Stimulated activated CD4-positive, alpha-beta T cell treated with anti-CD3 and anti-CD28 coated beads, Interleukin-1b, Interleukin-23, amount 100 ng/mL, for 24 hours (primary cell): ENCODE measurements around the gene SETDB1.

Experiments used
- DNase-seq, 4 experiments: peaks; one replicate each; pipeline ENCODE4 v3.0.0-alpha.2; 2020; ENCODE audit warnings: low read depth in 4 of 4, low spot score in 1 of 4

SETDB1 gene

DNA sequence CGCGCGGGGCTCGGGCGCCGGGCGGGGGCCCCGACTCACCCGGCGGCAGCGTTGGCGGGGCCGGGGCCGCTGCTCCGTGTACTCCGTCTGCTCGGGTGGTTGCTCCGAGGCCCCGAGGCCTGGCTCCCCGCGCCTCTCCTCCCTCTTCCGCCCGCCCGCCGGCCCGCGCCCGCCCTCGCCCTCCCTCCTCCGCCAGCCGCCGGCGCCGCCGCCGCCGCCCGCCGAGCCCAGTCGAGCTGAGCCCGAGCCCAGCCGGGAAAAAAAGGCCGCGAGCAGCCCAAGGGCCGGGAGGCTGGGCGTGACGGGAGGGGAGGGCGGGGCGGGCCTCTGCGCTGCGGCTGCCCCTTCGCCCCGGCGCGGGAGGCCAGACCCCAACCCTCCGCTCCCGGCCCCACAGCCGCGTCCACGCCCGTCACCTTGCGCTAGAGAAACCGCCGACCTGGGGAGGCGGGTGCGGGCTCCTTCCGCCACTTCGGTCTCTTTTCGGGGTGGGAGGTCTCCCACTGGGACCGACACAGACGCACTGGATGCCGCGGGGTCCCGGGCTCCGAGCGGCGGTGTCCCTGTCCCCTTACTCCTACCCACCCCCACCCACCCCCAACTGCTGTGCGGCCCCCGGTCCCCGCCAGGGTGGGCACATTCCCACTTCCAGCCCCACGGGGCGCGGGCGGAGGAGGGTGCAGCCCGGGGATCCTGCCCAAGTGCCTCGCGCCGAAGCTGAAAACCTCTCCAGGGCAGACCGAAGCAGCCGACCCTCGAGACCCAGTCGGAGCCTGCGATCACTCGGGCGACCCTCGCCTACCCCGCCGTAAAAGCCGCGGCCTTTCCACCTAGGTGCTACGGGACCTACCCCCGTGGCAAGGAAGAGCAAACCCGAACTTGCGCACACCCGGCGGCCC is 48.7 kb downstream of the SETDB1 start, which contains the start of gene CERS2:
Gene CERS2 (minus strand): TSS at position 256 of the 899 bp plus-strand sequence. CDS start 5,745 bp downstream, outside the sequence.
- DNase-seq = peak in 3 of 4 experiments; percentile 43 to 59 (median 50)

DNA sequence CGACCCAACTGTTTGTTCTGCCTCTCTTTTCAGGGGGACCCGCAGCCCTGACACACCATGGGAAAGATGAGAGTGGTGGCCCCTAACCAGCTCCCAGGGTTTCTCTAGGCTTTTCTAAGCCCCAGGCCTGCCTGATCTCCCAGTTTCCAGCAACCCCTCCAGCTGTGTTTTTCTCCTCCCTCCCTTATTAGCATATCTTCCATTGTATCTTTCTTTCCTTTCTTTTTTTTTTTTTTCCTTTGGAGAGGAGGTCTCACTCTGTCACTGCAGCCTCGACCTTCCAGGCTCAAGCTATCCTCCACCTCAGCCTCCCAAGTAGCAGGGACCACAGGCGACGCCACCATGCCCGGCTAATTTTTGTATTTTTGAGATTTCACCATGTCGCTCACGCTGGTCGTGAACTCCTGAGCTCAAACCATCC is 50.2 kb downstream of the SETDB1 start:
- no peak for DNase-seq

DNA sequence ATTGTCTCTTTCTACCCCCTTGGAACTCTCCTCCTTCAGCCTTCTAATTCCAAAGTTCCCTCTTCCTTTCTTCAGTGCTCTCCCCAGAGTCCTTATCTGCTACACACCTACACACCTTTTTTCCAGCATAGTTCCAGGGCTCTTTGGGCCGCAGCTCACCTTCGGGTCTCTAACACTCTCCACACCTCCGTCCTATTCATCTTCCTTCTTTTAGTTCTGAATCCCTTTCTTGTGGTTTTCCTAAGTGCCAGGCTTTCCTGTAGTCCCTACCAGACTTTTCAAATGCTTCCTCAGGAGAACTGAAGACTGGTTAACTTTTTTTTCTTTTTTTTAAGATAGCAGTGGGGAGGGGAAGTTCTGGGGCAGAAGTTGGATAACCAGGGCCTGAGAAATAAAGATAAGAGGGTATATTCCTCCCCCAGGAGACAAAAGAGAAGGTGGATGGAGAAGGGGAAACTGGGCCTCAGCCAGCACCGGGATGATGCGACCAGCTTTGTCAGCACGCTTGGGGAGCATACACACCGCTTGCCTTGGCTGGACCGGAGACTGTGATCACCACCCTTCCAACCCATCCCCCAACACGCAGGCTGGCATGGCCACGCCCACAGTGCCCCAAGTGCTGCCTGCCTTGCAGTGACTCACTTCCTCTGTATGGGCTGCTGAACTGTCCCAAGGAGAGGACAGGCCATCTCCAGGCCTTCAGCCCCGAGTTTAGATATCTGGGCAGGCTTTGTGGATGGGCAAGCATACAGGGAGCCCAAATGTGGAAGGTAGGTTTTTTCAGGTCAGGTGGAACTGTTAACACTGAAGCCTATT is 50.9 kb downstream of the SETDB1 start:
- DNase-seq = peak in 3 of 4 experiments; percentile 37 to 72 (median 43)

DNA sequence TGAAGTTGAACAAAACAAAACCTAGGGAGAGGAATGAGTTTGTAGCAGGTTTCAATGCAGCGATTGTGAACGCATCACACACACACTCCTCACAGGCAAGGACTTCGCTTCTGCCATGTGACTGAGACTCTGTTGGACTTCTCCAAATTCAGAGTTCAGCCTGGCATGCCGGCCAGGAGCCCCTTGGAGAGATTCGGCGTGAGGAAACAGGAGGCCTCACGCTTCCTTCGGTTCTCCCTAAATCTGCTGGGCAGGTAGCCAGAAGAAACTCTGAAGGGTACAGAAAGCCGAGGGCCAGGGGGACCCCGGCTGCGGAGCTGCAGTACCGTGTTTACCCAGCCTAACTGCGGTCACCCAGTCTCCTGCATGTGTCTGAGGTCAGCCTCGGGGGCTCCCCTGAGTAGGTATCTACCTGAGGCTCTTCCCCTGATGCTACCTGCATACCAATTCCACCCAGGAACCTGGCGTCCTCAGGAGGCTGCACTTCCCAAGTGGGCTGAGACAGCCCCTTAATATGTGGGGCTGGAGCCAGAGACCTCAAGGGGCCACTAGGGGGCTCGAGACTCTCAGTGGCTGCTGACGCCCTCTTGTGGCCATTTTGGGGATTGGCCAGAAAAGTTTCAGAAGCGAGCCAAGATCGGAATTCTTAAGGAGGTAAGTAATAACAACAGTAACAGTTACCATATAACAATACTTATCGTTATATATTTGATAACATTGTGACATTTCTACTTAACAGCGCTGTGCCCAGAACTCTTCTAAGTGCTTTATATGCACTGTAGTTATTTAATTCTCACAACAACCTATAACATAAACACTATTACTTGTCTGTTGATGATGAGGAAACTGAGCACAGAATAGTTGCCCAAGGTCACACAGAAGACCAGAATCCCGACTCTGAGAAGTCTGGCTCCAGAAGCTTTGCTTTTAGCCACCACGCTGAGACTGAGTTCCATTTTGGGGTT is 53.2 kb downstream of the SETDB1 start:
- DNase-seq = peak; percentile 76 to 82 (median 80)

DNA sequence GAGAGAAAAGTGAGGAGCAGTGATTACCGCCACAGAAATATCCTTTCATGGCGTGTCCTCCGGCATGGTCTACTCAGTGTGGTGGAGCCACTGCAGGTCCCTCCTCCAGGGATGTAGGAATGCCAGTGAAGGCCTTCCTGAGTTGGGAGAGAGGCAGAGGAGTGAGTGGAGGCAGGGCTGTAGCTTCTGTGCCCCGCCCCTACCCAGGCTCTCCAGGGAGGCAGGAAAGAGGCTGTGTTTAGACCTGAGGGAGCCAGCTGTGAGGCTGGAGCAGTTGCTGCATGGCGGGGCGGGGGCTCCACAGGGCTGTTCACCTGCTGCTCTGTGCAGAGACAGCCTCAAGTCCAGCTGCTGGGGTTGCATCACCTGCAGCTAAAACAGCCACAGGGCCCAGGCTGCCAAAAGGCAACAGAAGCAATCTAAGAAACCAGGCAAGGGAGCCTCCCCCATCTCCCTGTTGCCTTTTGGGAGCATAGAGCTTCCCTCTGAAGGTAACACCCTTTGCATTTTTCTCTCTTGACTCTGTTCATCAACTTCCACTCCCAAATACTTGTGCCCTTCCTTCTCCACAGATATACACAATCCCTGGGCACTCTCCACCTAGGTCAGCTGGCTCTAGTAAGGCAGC is 55.1 kb downstream of the SETDB1 start:
- DNase-seq = no peak

DNA sequence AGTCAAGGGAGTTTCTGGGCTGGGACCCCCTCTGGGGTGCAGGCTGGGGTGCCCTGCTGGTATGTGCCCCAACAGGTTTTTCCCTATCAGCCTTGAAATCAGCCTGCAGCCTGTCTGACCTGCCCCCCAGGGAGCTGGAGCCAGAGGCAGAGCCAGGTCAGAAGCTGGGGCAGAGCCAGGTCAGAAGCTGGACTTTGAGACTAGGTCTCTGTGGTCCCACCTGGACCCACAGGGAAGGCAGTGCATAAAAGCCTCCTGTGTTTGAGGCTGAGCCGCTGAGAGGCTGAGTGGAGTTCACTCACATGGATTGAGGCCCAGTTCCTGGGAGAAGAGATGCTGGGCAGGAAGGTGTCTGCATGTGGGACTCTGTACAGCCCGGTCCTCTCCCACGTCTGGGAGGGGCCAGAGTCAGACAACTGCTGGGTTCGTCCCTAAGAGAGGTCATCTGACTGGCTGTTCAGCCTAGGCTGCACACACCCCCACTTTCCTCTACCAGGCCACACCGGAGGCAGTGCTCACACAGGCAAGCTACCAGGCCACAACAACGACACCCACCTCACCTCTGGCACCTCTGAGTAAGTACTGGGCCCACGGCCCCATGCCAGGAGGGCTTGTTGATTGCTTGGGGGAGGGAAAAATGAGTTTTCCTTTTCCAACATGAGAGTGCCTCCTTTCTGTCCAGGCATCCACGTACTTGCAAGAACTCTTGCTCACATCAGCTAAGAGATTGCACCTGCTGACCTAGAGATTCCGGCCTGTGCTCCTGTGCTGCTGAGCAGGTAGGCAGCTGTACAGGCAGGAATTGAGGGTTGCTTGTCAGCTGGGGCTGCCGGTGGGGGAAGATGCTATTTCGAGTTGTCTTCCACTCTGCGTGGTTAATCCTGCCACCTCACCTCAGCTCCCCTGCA is 55.9 kb downstream of the SETDB1 start, which contains the start of gene ANXA9:
Gene ANXA9 (plus strand): TSS at position 488 of the 908 bp plus-strand sequence. CDS start 814 bp downstream, outside the sequence.
- DNase-seq = no peak

DNA sequence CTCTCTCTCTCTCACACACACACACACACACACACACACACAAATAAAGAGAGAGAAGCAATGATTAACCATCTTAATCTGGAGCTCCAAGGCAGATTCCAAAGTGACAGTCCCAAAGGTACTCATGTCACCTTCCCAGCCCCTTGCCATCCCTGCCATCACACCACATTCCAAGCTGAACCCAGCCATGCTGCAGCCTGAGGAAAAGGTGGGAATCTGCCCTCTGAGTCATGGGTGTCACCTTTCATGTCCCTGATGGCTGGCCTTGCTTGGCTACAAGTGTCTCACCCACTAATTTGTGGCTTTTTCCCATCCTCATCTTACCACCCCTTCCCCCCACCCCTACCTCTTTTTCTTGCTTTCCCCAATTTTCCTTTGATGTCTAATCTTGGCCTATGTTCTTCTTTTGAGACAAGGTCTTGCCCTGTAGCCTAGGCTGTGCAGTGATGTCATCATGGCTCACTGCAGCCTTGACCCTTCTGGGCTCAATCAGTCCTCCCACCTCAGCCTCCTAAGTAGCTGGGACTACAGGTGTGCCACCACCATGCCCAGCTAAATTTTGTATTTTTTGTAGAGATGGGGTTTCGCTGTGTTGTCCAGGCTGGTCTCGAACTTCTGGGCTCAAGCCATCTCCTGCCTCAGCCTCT is 59.1 kb downstream of the SETDB1 start:
- DNase-seq = no peak

DNA sequence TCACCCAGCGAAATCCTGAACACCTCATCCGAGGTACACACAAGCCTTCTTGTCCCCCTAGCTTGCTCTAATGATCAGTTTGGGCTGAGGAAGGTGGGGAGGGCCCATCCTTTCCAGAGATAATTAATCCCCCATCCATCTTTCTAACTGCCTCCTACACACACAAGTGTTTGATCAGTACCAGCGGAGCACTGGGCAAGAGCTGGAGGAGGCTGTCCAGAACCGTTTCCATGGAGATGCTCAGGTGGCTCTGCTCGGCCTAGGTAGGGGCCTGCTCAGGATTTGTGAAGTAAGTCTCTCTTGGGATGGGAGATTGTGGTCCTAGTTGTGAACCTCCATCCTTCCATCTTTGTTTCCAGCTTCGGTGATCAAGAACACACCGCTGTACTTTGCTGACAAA is 61.8 kb downstream of the SETDB1 start:
- DNase-seq = no peak

DNA sequence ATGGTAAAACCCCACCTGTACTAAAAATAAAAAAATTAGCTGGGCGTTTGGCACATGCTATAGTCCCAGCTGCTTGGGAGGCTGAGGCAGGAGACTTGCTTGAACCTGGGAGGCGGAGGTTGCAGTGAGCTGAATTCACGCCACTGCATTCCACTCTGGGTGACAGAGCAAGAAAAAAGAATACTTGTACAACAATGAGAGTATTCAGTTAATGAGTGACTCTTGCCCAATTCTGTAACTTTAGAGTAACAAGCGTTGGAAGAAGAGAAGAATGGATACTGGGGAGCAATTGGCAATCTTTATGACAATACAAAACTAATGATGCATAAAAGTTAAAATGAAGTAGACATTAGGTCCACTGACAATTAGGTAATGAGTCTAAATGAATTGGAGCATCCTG is 66.5 kb downstream of the SETDB1 start:
- no peak for DNase-seq

DNA sequence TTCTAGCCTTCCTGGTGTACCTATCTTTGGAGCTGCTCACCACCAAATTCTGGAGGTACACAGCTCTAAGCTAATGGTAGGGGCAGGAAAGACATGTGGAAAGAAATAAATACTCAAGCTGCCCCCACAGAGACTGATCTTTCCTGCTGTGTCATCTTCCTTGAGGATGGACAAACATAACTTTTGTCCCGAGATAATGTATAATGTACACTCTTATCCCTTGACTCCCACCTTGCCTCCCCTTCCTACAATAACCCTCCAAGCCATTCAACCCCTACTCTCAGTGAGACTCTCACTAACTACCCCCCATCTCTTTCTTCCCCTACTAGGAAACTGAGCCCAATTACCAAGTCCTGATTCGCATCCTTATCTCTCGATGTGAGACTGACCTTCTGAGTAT is 68.1 kb downstream of the SETDB1 start:
- no peak for DNase-seq

DNA sequence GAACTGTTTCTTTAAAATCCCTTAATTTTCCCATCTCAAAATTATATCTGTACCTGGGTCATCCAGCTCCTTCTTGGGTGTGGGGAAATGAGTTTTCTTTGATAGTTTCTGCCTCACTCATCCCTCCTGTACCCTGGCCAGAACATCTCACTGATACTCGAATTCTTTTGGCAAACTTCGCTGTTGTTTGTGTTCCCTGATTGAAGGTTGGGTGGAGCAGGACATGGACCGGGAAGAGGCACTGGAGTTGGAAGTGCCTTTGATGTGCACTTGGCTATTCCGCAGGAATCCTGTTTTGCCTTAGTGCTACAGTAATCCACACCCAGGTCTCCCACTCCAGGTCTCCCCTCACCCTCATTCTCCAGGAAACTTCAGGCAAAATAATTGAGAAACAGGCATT is 69.3 kb downstream of the SETDB1 start:
- no peak for DNase-seq

DNA sequence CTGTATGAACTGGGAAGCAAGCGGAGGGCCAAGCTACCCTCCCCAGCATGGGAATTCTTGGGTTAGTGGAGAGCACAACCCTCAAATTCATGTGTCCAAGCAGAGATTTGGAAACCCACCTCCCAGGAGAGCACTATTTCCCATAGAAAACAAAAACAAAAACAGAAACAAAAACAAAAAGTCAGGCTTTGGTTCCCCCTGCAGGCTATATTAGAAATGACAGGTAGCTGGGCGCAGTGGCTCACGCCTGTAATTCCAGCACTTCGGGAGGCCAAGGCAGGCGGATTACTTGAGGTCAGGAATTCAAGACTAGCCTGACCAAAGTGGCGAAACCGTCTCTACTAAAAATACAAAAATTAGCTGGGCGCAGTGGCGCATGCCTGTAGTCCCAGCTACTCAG is 69.7 kb downstream of the SETDB1 start:
- DNase-seq = no peak

DNA sequence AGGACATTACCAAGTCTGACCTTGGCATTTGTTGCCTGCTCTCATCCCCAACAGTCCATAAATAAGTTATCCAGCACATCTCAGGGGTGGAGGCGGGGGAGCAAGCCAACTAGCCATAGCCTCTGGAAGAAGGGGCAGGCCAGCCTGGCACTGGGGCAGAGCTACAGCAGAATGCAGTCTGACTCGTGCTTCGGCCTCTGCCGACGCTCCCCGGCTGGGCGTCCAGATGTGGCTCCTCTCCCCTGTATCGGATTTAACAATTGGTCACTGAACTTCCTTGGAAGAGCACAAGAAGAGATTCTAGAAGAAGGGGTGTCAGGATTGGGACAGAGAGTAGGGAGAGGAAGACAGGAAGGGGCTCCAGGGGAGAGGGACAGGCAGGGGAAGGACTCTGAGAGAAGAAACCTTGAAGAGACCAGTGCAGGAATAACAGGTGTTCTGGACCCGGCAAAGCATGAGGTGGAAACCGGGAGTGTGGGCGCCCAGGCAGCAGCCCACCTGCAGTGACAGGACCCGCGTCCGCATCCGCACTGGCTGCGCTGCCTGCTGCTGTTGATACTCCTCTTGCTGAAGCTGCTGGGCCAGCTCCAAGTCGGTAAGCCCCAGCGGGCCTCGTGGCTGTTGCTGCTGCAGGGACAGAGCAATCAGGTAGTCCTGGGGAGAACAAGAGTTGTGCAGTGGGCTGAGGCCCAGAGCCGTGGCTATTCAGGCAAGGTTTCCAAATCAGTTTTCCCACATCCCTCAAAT is 71.1 kb downstream of the SETDB1 start:
- DNase-seq = no peak

DNA sequence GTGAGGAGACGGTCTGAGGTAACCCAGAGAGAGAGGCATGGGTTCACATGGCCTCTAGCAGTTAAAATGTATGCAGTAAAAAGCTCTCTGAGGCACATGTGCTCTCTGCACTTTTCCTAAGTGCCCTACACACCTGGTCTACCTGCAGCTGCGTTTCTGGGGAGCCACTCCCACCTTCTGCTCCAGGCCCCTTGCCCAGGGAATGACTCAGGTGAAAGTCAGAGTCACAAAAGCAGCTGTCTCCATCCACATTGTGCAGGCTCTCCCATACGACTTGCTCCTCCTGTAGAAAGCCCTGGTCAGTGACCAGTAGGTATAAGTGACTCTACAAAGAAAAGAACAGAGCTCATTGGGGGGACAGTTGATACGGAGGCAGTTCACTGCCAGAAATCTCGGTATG is 71.8 kb downstream of the SETDB1 start:
- DNase-seq = no peak

DNA sequence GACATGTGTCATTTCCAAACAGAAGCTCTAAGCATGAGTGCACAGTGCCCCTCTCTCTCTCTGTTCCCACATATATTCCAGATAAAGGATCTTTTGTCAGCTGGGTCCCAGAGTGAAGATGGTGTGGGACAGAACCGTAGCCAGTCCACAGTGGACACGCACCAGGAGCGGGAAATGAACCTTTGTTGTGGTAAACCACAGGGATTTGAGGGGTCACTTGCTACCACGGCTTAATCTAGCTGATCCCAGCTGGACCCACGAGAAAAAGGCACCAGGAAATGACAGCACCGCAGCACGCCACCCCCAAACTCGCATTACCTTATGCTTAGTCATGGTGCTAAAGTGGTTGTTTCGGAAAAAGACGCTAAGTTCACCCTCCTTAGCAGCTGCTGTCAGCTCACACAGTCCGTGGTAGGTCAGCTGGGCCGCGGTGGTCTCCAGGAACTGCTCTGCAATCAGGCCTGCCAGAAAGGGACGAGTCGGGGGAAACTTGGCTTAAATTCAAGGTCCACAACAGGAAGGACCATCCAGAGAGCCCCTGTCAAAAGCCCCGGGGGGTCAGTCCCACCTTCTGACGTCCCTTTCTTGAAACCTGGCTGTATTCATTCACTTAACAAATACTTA is 73.0 kb downstream of the SETDB1 start:
- DNase-seq = no peak

DNA sequence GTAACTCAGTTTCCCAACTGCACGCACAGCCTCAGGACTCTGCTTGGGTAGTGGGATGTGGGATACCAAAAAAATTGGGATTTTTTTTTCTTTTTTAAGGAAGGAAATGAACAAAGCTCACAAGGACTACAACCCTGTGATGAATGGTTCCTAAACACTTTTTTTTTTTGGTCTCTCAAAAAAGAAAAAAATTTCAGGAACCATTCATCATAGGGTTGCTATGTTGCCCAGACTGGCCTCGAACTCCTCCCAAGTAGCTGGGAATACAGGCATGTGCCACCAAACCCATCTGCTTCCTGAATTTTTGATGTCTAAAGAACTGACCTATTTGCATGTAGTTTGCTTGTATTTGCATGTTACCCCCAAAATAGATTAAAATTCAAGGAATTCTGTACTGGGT is 73.8 kb downstream of the SETDB1 start:
- DNase-seq = no peak

DNA sequence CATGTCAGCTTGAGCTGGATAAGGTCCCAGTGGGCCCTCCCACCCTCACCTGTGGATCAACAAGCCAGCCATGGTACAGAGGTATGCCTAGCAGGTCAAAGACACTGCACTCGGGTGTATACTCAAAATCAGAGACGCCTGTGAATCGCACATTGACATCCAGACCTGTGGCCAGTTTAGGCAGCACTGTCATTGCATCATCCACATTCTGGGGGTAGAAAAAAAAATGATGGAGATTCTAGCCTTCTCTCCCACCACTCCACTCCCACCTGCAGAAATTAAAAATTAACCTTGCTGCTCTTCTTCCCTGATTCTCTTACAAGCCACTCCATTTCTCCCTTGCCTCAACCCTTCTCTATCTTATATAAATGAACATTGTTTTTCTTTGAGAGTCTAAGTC is 74.2 kb downstream of the SETDB1 start:
- DNase-seq = no peak

DNA sequence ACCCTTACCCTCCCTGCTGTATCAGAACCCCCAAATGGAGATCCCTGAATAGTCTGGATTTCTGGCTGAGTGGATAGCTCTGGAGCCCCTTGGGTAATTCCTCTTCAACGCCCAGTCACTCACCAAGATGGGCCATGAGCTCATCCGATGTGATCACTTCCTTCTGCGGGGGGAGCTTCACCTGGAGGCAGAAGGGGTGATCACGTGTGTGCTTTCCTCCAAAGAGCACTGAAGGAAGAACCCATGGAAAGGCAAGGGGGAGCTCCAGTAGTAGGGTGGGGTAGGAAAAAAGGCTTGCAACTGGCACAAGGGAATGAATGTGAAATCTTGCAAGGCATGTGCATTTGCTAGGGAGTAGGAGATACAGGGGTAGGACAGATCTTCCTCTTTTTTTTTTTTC is 75.4 kb downstream of the SETDB1 start:
- no peak for DNase-seq
